SKM-1 treated with dmso at 0.1 percent for 144 hours (cell line): Measurements from ENCODE around the gene GGNBP2.

ENCODE experiments used
- DNase-seq: peaks from one replicate; lab custom pipeline; 2025; ENCODE audit not compliant: unreplicated experiment; lab: John Stamatoyannopoulos, UW

Gene GGNBP2

GRCh38 chr17:36547776-36548175, 3.1 kb downstream of the GGNBP2 start:
- no peak for DNase-seq

GRCh38 chr17:36550491-36551417, 6.0 kb downstream of the GGNBP2 start:
- peak; percentile 44 for DNase-seq

- no peak for DNase-seq
Observed at GRCh38 chr17:36553459-36553858, 8.7 kb downstream of the GGNBP2 start.

- no peak for DNase-seq
Observed at GRCh38 chr17:36566081-36566480, 21.4 kb downstream of the GGNBP2 start.

- no peak for DNase-seq
Observed at GRCh38 chr17:36575028-36575427, 30.3 kb downstream of the GGNBP2 start.

GRCh38 chr17:36576793-36577192, 32.1 kb downstream of the GGNBP2 start:
- DNase-seq = no peak

GRCh38 chr17:36578671-36579070, 34.0 kb downstream of the GGNBP2 start:
- DNase-seq = no peak

- no peak for DNase-seq
Observed at GRCh38 chr17:36583787-36584186, 39.1 kb downstream of the GGNBP2 start.

- DNase-seq = no peak
Observed at GRCh38 chr17:36586138-36586537, 41.4 kb downstream of the GGNBP2 start.

GRCh38 chr17:36590082-36590481, 45.4 kb downstream of the GGNBP2 start:
- peak; percentile 26 for DNase-seq

GRCh38 chr17:36591434-36592315, 47.0 kb downstream of the GGNBP2 start, which contains the start of gene DHRS11:
Gene DHRS11, plus strand, starts transcription at chr17:36591879. Its CDS starts 131 bp downstream, at chr17:36592010.
- DNase-seq = peak; percentile 72

GRCh38 chr17:36592316-36592715, 47.6 kb downstream of the GGNBP2 start:
- no peak for DNase-seq

- no peak for DNase-seq
Observed at GRCh38 chr17:36592716-36593321, 48.1 kb downstream of the GGNBP2 start.

- DNase-seq = no peak
Observed at GRCh38 chr17:36593656-36594316, 49.1 kb downstream of the GGNBP2 start.

GRCh38 chr17:36594626-36595401, 50.1 kb downstream of the GGNBP2 start:
- no peak for DNase-seq

GRCh38 chr17:36597226-36597625, 52.5 kb downstream of the GGNBP2 start:
- DNase-seq = no peak

GRCh38 chr17:36597866-36598777, 53.4 kb downstream of the GGNBP2 start:
- no peak for DNase-seq

GRCh38 chr17:36598951-36599401, 54.3 kb downstream of the GGNBP2 start:
- no peak for DNase-seq
